Body of pancreas (tissue), 4 donors: ENCODE data around the gene PARL. TPM values are rescaled to one million over a fixed set of nuclear protein-coding genes. Genes with fewer than 3 reads are reported as not detected.

Source experiments
- ATAC-seq: fragments of 150-250 bp; one replicate; pipeline ENCODE4 v1.9.1; 2016
- DNase-seq, 4 donors: peaks; one replicate each; pipeline ENCODE4 v3.0.0-alpha.2; 2019
- H3K27ac ChIP-seq, 4 donors: fragments of 200-600 bp; sonication (generic); 1 replicate in 3 of 4; 2 replicates in 1 of 4; pipeline versions ENCODE4 v1.5.1 to v1.6.1; 2016 to 2019; ENCODE audit warnings: mild to moderate bottlenecking in 1 of 4, mixed read lengths in 1 of 4, moderate library complexity in 1 of 4
- H3K27me3 ChIP-seq, 2 donors: fragments of 200-600 bp; sonication (generic); one replicate each; pipeline ENCODE4 v1.6.0; 2016; ENCODE audit warnings: mild to moderate bottlenecking in 1 of 2
- H3K36me3 ChIP-seq, 2 donors: fragments of 200-600 bp; sonication (generic); replicated peaks in 1 of 2; 2 replicates each; pipeline ENCODE4 v1.5.1; 2016; ENCODE audit warnings: low read depth in 2 of 2; ENCODE audit not compliant: insufficient read depth in 1 of 2
- H3K4me1 ChIP-seq: fragments of 200-600 bp; sonication (generic); one replicate; pipeline ENCODE4 v1.6.0; 2016
- H3K4me3 ChIP-seq, 2 donors: fragments of 200-600 bp; sonication (generic); 1 replicate in 1 of 2; 2 replicates in 1 of 2; pipeline ENCODE4 v1.5.1; 2016 to 2019
- H3K9me3 ChIP-seq, 3 donors: fragments of 200-600 bp; sonication (generic); 1 replicate in 2 of 3; 2 replicates in 1 of 3; pipeline ENCODE4 v1.5.1; 2016
- CTCF ChIP-seq, 7 experiments: fragments of 450-650 bp in 4 of 7; fragments of 200-600 bp in 3 of 7; sonication (generic) in 3 of 7; IDR thresholded peaks; one replicate each; pipeline ENCODE4 v1.5.1; 2016 to 2019; ENCODE audit warnings: antibody characterized with exemption in 7 of 7
- POLR2A ChIP-seq, 3 donors: fragments of 450-650 bp; IDR thresholded peaks; one replicate each; pipeline ENCODE4 v1.6.1; 2016; ENCODE audit warnings: antibody characterized with exemption in 3 of 3, mild to moderate bottlenecking in 2 of 3
- WGBS, 2 donors: methylation state at CpG; one replicate each; pipeline ENCODE4 v1.1.5; 2017; 5-methylcytosine and 5-hydroxymethylcytosine counted together
- intact Hi-C: fragments of 100-400 bp; cut with DNase I; formaldehyde crosslinking; loops from one replicate; pipeline ENCODE4 v1.15.1; 2023
- total RNA-seq, 2 donors: library from RNA; depleted of rRNA; stranded (reverse); fragments of >200 nt; gene quantifications; one replicate each; pipeline ENCODE4 v1.1.0, GENCODE V29; 2016

Gene PARL
- total RNA-seq, 2 donors from 2014 or later, result 25.4 to 34.6 TPM

GRCh38 chr3:183814240-183814639 is 70.4 kb downstream of the PARL start:
- peaks cover 0 to 8% of the 10 kb centered on the region in 2 donors for H3K36me3 ChIP-seq
- intact Hi-C loops, result no loop called here
- no peaks in the 10 kb centered on the region for H3K9me3 ChIP-seq
- H3K27ac ChIP-seq, result no peak overlapping the region
- DNase-seq (no peak), ATAC-seq (no peak)
- H3K4me1 ChIP-seq, result peaks cover 39% of the 10 kb centered on the region
- WGBS, 2 donors, result 95 to 97% methylated on average over 1 of the region's 1 CpG
- TF ChIP-seq POLR2A (IDR thresholded peaks at IDR 0.05), result no peak
- no peak for TF ChIP-seq CTCF (IDR thresholded peaks at IDR 0.05)
- no peak overlapping the region for H3K4me3 ChIP-seq
- no peaks in the 10 kb centered on the region for H3K27me3 ChIP-seq

DNA sequence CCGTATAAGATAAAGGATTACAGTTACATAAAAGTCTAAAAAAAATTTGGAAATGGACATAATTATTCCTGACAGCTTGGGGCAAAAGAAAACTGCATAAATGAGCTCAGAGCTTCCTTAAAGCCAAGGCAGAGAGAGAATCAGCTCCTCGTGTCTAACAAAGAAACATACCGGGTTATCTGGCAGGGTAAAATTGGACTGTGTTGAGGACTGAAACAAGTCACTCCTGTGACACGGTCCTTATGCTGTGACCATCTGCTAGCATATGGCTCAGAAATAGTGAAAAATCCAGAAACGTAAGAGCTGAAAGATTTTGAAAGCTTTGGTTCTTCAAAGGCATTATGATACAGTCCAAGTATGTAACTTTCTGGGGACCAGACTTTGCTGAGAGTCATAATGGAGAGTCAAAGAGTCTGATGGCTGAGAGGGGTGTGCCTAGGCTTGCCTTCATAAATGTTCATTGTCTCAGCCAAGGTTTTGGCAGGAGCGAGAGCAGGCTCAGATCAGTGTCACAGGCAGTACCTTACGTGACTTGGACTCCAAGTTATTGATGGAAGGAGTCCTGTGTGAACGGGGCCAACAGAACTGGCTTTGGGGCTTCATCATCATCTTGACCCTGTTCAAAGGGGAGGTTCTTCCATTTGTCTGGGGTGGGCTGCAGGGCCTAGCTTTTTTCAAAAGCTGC is 71.8 kb downstream of the PARL start:
- H3K36me3 ChIP-seq, result peaks cover 0 to 8% of the 10 kb centered on the region in 2 donors
- no peaks in the 10 kb centered on the region for H3K9me3 ChIP-seq
- DNase-seq (no peak), ATAC-seq (no peak)
- H3K27ac ChIP-seq, result no peak overlapping the region
- TF ChIP-seq POLR2A (IDR thresholded peaks at IDR 0.05) (no peak), CTCF (IDR thresholded peaks at IDR 0.05) (no peak)
- WGBS, 2 donors, result 76 to 77% methylated on average over 8 of the region's 8 CpGs
- H3K27me3 ChIP-seq, result no peaks in the 10 kb centered on the region
- intact Hi-C loops, result no loop called here
- no peak overlapping the region for H3K4me3 ChIP-seq
- H3K4me1 ChIP-seq, result peaks cover 50% of the 10 kb centered on the region

- no peak for TF ChIP-seq CTCF (IDR thresholded peaks at IDR 0.05)
- TF ChIP-seq POLR2A (IDR thresholded peaks at IDR 0.05), result no peak
- ATAC-seq (no peak), DNase-seq (peak in 2 of 4 donors; percentile 45 to 46)
- 85 to 89% methylated on average over 11 of the region's 11 CpGs for WGBS, 2 donors
- H3K9me3 ChIP-seq, result no peaks in the 10 kb centered on the region
- peaks cover 50% of the 10 kb centered on the region for H3K4me1 ChIP-seq
- intact Hi-C loops, result no loop called here
- H3K36me3 ChIP-seq, result peaks cover 6 to 13% of the 10 kb centered on the region in 2 donors
- H3K27ac ChIP-seq, result peak overlapping the region; percentile 79 to 95 (median 86)
- H3K4me3 ChIP-seq, result no peak overlapping the region
- H3K27me3 ChIP-seq, result no peaks in the 10 kb centered on the region
Measured at GRCh38 chr3:183811638-183812037, 73.0 kb downstream of the PARL start.

DNA sequence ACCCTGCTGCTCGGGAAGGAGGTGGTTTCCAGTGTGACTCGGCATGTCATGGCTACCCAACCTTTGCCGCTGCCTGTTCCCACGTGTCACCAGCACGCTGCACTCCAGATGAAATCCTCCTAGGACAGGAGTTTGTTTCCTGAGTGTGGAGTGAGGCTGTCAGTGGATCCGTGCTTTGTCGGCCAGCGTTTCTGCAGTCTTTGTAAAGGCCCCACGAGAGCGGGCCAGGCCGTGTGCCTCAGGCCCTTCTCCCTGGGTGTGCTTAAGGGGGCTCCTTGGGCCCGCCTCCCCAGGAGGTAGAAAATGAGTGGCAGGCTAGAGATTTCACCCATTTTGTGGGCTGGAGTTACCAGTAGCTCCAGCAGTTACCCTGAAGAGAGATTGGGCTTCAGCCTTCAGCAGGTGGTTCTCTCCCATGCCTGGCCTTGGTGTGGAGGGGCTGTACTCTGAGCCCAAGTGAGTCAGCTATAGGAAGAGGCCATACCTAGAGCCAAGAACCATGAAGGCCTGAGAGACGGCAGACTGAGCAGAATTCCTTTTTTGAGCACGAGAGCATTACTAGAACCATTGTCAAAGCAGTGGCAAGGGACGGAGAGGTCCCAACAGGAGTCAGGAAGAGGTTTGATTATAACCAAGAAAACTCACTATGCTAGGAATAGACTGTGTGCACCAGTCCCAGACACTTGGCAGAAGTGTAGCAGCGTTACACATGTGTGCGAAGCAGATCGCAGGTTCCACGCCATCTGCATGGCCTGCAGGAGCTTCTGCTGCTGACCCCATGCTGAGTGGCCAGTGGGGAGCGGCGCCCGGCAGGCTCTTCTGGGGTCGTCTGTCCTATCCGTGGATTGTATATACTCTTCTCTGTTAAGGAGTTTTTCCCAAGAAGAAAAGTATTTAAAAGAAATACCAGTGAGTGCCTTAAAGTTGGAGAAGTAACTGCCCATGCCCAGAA is 73.8 kb downstream of the PARL start:
- intact Hi-C loops, result no loop called here
- 41 to 62% methylated on average over 18 to 24 of the region's 24 CpGs for WGBS, 2 donors

More for the DNA sequence above, 73.8 kb downstream of the PARL start:
- Histone ChIP-seq H3K27me3 (no peaks in the 10 kb centered on the region), H3K4me1 (peaks cover 50% of the 10 kb centered on the region), H3K36me3 (peaks cover 6 to 8% of the 10 kb centered on the region in 2 donors), H3K4me3 (no peak overlapping the region), H3K27ac (peak overlapping the region; percentile 79 to 95 (median 86)), H3K9me3 (no peaks in the 10 kb centered on the region)
- peak; percentile 91 for ATAC-seq
- TF ChIP-seq POLR2A (IDR thresholded peaks at IDR 0.05) (peak in 2 of 3 donors; percentile 32 to 34), CTCF (IDR thresholded peaks at IDR 0.05) (no peak)
- peak; percentile 77 to 90 (median 90) for DNase-seq
